Measurements from ENCODE around the gene PLAC1. TPM values are rescaled to one million over a fixed set of nuclear protein-coding genes. Genes with fewer than 3 reads are reported as not detected.
A peak's percentile ranks its signal among the peaks of the same experiment; 100 is the strongest.

The PLAC1 gene
- total and polyA plus RNA-seq, 2 of the 4 experiments (the other 2 are of a cell fraction), result 0.36 to 0.74 TPM

- Histone ChIP-seq H3K4ac (ENCODE audit: low read depth, low read length) (peak overlapping the region; percentile 70), H3K14ac (replicated peaks; ENCODE audit: low read depth, low read length) (0 out of 2 replicates have a peak overlapping the region, but pooled peaks have one; percentile 33), H2AFZ (replicated peaks; ENCODE audit: low read length, poor library complexity) (no peak overlapping the region), H2BK15ac (ENCODE audit: low read depth, low read length) (peak overlapping the region; percentile 74; the same call in 2 of the 3 replicates), H2AK5ac (ENCODE audit: low read depth, low read length) (peak overlapping the region; percentile 86), H3K36me3 (ENCODE audit: control insufficient read depth, insufficient read depth, low read length) (no peaks in the 10 kb centered on the region), H3K9ac (ENCODE audit: low read depth, low read length) (no peak overlapping the region), H4K8ac (ENCODE audit: low read depth in 2 of 2, low read length in 2 of 2) (peak overlapping the region in 1 of 2 experiments; percentile 55; a peak in 1 of 4 replicates), H4K91ac (ENCODE audit: insufficient read depth, low read depth, low read length) (peak overlapping the region; percentile 65), H3K56ac (ENCODE audit: extremely low read depth, insufficient read depth, low read length) (no peak overlapping the region; the same call in 1 of the 2 replicates), H2AK9ac (replicated peaks; ENCODE audit: low read depth, low read length, poor library complexity) (no peak overlapping the region), H3K79me1 (ENCODE audit: low read depth in 1 of 2, low read length in 2 of 2) (no peaks in the 10 kb centered on the region), H2BK120ac (ENCODE audit: low read depth, low read length) (peak overlapping the region; percentile 79), H3K4me2 (ENCODE audit: low read depth, low read length) (no peak overlapping the region), H3K23ac (ENCODE audit: low read depth, low read length) (no peak overlapping the region), H3K4me1 (ENCODE audit: control insufficient read depth, insufficient read depth, low read length) (peaks cover 13% of the 10 kb centered on the region), H3K27ac (ENCODE audit: insufficient read depth, low read length) (no peak overlapping the region), H4K20me1 (ENCODE audit: insufficient read depth, low read length) (no peaks in the 10 kb centered on the region), H4K5ac (ENCODE audit: low read depth, low read length) (peak overlapping the region; percentile 48; the same call in 1 of the 2 replicates), H3K4me3 (ENCODE audit: insufficient read depth, low read depth, low read length) (no peak overlapping the region), H3K18ac (ENCODE audit: low read depth, low read length) (peak overlapping the region; percentile 58), H2BK5ac (ENCODE audit: low read depth, low read length, poor library complexity, severe bottlenecking) (peak overlapping the region; percentile 54), H3K9me1 (ENCODE audit: insufficient read depth, low read length) (peaks cover 21% of the 10 kb centered on the region), H3K27me3 (ENCODE audit: control insufficient read depth, insufficient read depth, low read length) (no peaks in the 10 kb centered on the region), H3K9me3 (ENCODE audit: control insufficient read depth, insufficient read depth, low read length) (no peaks in the 10 kb centered on the region), H2BK20ac (ENCODE audit: low read depth, low read length) (peak overlapping the region; percentile 80)
- dilution Hi-C loops (cut with HindIII; ENCODE audit: low sequenced_read_pairs, unreplicated experiment), result no loop called here
- intact Hi-C loops (cut with micrococcal nuclease), result no loop called here
- TF ChIP-seq NFE2L2 (IDR thresholded peaks at IDR 0.05; ENCODE audit: low read depth, low read length) (no peak), SMC3 (IDR thresholded peaks at IDR 0.05; ENCODE audit: low read depth, low read length) (no peak), FOS (IDR thresholded peaks at IDR 0.05; ENCODE audit: low read depth, low read length) (no peak), RCOR1 (IDR thresholded peaks at IDR 0.05; ENCODE audit: insufficient replicate concordance, low read length) (no peak), USF2 (IDR thresholded peaks at IDR 0.05; ENCODE audit: low read depth, low read length) (no peak)
- TF ChIP-seq, protein P1, sequence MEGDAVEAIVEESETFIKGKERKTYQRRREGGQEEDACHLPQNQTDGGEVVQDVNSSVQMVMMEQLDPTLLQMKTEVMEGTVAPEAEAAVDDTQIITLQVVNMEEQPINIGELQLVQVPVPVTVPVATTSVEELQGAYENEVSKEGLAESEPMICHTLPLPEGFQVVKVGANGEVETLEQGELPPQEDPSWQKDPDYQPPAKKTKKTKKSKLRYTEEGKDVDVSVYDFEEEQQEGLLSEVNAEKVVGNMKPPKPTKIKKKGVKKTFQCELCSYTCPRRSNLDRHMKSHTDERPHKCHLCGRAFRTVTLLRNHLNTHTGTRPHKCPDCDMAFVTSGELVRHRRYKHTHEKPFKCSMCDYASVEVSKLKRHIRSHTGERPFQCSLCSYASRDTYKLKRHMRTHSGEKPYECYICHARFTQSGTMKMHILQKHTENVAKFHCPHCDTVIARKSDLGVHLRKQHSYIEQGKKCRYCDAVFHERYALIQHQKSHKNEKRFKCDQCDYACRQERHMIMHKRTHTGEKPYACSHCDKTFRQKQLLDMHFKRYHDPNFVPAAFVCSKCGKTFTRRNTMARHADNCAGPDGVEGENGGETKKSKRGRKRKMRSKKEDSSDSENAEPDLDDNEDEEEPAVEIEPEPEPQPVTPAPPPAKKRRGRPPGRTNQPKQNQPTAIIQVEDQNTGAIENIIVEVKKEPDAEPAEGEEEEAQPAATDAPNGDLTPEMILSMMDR (conservative IDR thresholded peaks at IDR 0.05; ENCODE audit: low read depth, low read length), result no peak
- no TSS peak for BruUV-seq (replicated peaks)
- ATAC-seq (ENCODE audit: low read depth) (no peak), DNase-seq (no peak)
- POLR2A ChIA-PET (ENCODE audit: unreplicated experiment), result no interaction called here
- CTCF ChIA-PET, result no interaction called here
- in situ Hi-C loops (cut with MboI; ENCODE audit: low sequenced_read_pairs), result no loop called here
Measured at GRCh38 chrX:134633832-134634231, 24.4 kb downstream of the PLAC1 start.

All from IMR-90 (cell line).